Measurements from ENCODE around the gene FKTN.
"Not testable (repeated sequence)": the region's sequence is repeated elsewhere in the genome, so short reads cannot be mapped to it uniquely, and the experiment has no call there.

The FKTN gene

GRCh38 chr9:105541838-105542237, 16.1 kb upstream of the FKTN start:
- Histone ChIP-seq H3K9ac (ENCODE audit: low read depth, low read length, poor library complexity, severe bottlenecking) (no peak overlapping the region), H2AFZ (ENCODE audit: low read length) (no peak overlapping the region), H3K27me3 (ENCODE audit: insufficient read depth, low read length, poor library complexity, severe bottlenecking) (no peaks in the 10 kb centered on the region)

DNA sequence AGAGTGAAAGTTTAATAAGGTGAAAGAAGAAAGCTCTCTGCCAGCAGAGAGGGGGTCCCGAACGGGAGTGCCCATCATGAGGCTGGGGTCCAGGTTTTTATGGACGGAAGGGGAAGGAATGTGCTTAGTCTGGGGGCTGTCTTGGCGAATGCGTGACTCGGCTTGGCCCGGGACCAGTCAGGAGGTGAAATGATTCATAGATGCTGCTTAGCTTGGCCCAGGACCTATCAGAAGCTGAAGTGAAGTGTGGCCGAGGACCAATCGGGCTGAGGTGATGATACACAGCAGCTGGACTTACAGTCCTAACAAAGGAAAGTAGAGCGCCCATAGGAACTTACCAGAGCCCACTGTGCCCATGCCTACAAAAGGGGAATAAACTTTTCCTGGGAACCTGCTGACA, 3.9 kb upstream of the FKTN start:
- H3K4me3 ChIP-seq (ENCODE audit: low read length, poor library complexity, severe bottlenecking) = no peak overlapping the region
- no peaks in the 10 kb centered on the region for H3K27me3 ChIP-seq (ENCODE audit: insufficient read depth, low read length, poor library complexity, severe bottlenecking)
- no peaks in the 10 kb centered on the region for H4K20me1 ChIP-seq (ENCODE audit: insufficient read depth, low read length, poor library complexity, severe bottlenecking)
- no peak overlapping the region for H2AFZ ChIP-seq (ENCODE audit: low read length)
- peaks cover 10% of the 10 kb centered on the region for H3K79me2 ChIP-seq (ENCODE audit: insufficient read depth, low read length)
- H3K4me1 ChIP-seq (ENCODE audit: insufficient read depth, low read length, poor library complexity, severe bottlenecking) = peaks cover 4% of the 10 kb centered on the region
- TF ChIP-seq EZH2phosphoT487 (IDR thresholded peaks at IDR 0.05; ENCODE audit: borderline replicate concordance) = no peak
- TF ChIP-seq, protein P1, sequence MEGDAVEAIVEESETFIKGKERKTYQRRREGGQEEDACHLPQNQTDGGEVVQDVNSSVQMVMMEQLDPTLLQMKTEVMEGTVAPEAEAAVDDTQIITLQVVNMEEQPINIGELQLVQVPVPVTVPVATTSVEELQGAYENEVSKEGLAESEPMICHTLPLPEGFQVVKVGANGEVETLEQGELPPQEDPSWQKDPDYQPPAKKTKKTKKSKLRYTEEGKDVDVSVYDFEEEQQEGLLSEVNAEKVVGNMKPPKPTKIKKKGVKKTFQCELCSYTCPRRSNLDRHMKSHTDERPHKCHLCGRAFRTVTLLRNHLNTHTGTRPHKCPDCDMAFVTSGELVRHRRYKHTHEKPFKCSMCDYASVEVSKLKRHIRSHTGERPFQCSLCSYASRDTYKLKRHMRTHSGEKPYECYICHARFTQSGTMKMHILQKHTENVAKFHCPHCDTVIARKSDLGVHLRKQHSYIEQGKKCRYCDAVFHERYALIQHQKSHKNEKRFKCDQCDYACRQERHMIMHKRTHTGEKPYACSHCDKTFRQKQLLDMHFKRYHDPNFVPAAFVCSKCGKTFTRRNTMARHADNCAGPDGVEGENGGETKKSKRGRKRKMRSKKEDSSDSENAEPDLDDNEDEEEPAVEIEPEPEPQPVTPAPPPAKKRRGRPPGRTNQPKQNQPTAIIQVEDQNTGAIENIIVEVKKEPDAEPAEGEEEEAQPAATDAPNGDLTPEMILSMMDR (conservative IDR thresholded peaks at IDR 0.05; ENCODE audit: low read length) = no peak
- no peak overlapping the region for H3K4me2 ChIP-seq (ENCODE audit: low read depth, low read length, poor library complexity, severe bottlenecking)
- H3F3A ChIP-seq (ENCODE audit: low read depth) = no peaks in the 10 kb centered on the region
- H3K9ac ChIP-seq (ENCODE audit: low read depth, low read length, poor library complexity, severe bottlenecking) = no peak overlapping the region
- H3K36me3 ChIP-seq (ENCODE audit: insufficient read depth, low read length) = no peaks in the 10 kb centered on the region
- no peaks in the 10 kb centered on the region for H3K9me3 ChIP-seq (ENCODE audit: insufficient read depth, low read depth, low read length)
- H3K9me2 ChIP-seq (replicated peaks; ENCODE audit: low read depth, low read length) = no peaks in the 10 kb centered on the region

More at GRCh38 chr9:105541838-105542237, 16.1 kb upstream of the FKTN start:
- Histone ChIP-seq H3K9me2 (replicated peaks; ENCODE audit: low read depth, low read length) (no peaks in the 10 kb centered on the region), H3K4me2 (ENCODE audit: low read depth, low read length, poor library complexity, severe bottlenecking) (no peak overlapping the region), H3K4me1 (ENCODE audit: insufficient read depth, low read length, poor library complexity, severe bottlenecking) (peaks cover 3% of the 10 kb centered on the region), H3F3A (ENCODE audit: low read depth) (no peaks in the 10 kb centered on the region), H4K20me1 (ENCODE audit: insufficient read depth, low read length, poor library complexity, severe bottlenecking) (no peaks in the 10 kb centered on the region), H3K4me3 (ENCODE audit: low read length, poor library complexity, severe bottlenecking) (no peak overlapping the region), H3K79me2 (ENCODE audit: insufficient read depth, low read length) (no peaks in the 10 kb centered on the region), H3K9me3 (ENCODE audit: insufficient read depth, low read depth, low read length) (no peaks in the 10 kb centered on the region), H3K36me3 (ENCODE audit: insufficient read depth, low read length) (no peaks in the 10 kb centered on the region)
- TF ChIP-seq, protein P1 (conservative IDR thresholded peaks at IDR 0.05; ENCODE audit: low read length) = no peak
- TF ChIP-seq EZH2phosphoT487 (IDR thresholded peaks at IDR 0.05; ENCODE audit: borderline replicate concordance) = no peak

GRCh38 chr9:105572455-105572854, 14.5 kb downstream of the FKTN start:
- Histone ChIP-seq H3K4me3 (ENCODE audit: low read length, poor library complexity, severe bottlenecking) (no peak overlapping the region), H3K4me2 (ENCODE audit: low read depth, low read length, poor library complexity, severe bottlenecking) (no peak overlapping the region), H3F3A (ENCODE audit: low read depth) (no peaks in the 10 kb centered on the region), H3K4me1 (ENCODE audit: insufficient read depth, low read length, poor library complexity, severe bottlenecking) (no peaks in the 10 kb centered on the region), H3K79me2 (ENCODE audit: insufficient read depth, low read length) (no peaks in the 10 kb centered on the region), H3K9me2 (replicated peaks; ENCODE audit: low read depth, low read length) (no peaks in the 10 kb centered on the region), H3K9ac (ENCODE audit: low read depth, low read length, poor library complexity, severe bottlenecking) (no peak overlapping the region), H3K27me3 (ENCODE audit: insufficient read depth, low read length, poor library complexity, severe bottlenecking) (no peaks in the 10 kb centered on the region), H3K36me3 (ENCODE audit: insufficient read depth, low read length) (no peaks in the 10 kb centered on the region), H3K9me3 (ENCODE audit: insufficient read depth, low read depth, low read length) (no peaks in the 10 kb centered on the region), H4K20me1 (ENCODE audit: insufficient read depth, low read length, poor library complexity, severe bottlenecking) (no peaks in the 10 kb centered on the region), H2AFZ (ENCODE audit: low read length) (no peak overlapping the region)
- TF ChIP-seq, protein P1 (conservative IDR thresholded peaks at IDR 0.05; ENCODE audit: low read length) = no peak
- TF ChIP-seq EZH2phosphoT487 (IDR thresholded peaks at IDR 0.05; ENCODE audit: borderline replicate concordance) = no peak

DNA sequence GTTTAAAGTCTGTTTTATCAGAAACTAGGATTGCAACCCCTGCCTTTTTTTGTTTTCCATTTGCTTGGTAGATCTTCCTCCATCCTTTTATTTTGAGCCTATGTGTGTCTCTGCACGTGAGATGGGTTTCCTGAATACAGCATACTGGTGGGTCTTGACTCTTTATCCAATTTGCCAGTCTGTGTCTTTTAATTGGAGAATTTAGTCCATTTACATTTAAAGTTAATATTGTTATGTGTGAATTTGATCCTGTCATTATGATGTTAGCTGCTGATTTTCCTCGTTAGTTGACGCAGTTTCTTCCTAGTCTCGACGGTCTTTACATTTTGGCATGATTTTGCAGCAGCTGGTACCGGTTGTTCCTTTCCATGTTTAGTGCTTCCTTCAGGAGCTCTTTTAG, 22.0 kb downstream of the FKTN start:
- not testable (repeated sequence) for H3K4me3 ChIP-seq (ENCODE audit: low read length, poor library complexity, severe bottlenecking); H4K20me1 ChIP-seq (ENCODE audit: insufficient read depth, low read length, poor library complexity, severe bottlenecking); H3K36me3 ChIP-seq (ENCODE audit: insufficient read depth, low read length); H3K9me3 ChIP-seq (ENCODE audit: insufficient read depth, low read depth, low read length); H3F3A ChIP-seq (ENCODE audit: low read depth); H3K9me2 ChIP-seq (replicated peaks; ENCODE audit: low read depth, low read length); H3K9ac ChIP-seq (ENCODE audit: low read depth, low read length, poor library complexity, severe bottlenecking); H3K79me2 ChIP-seq (ENCODE audit: insufficient read depth, low read length); H3K4me1 ChIP-seq (ENCODE audit: insufficient read depth, low read length, poor library complexity, severe bottlenecking); H3K4me2 ChIP-seq (ENCODE audit: low read depth, low read length, poor library complexity, severe bottlenecking); H3K27me3 ChIP-seq (ENCODE audit: insufficient read depth, low read length, poor library complexity, severe bottlenecking); H2AFZ ChIP-seq (ENCODE audit: low read length)

DNA sequence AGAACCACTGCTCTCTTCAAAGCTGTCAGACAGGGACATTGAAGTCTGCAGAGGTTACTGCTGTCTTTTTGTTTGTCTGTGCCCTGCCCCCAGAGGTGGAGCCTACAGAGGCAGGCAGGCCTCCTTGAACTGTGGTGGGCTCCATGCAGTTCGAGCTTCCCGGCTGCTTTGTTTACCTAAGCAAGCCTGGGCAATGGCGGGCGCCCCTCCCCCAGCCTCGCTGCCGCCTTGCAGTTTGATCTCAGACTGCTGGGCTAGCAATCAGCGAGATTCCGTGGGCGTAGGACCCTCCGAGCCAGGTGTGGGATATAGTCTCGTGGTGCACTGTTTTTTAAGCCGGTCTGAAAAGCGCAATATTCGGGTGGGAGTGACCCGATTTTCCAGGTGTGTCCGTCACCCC, 23.6 kb downstream of the FKTN start:
- not testable (repeated sequence) for H3K4me3 ChIP-seq (ENCODE audit: low read length, poor library complexity, severe bottlenecking); H4K20me1 ChIP-seq (ENCODE audit: insufficient read depth, low read length, poor library complexity, severe bottlenecking); H3F3A ChIP-seq (ENCODE audit: low read depth); H3K36me3 ChIP-seq (ENCODE audit: insufficient read depth, low read length); H3K27me3 ChIP-seq (ENCODE audit: insufficient read depth, low read length, poor library complexity, severe bottlenecking); H3K9me2 ChIP-seq (replicated peaks; ENCODE audit: low read depth, low read length); H3K9ac ChIP-seq (ENCODE audit: low read depth, low read length, poor library complexity, severe bottlenecking); H3K79me2 ChIP-seq (ENCODE audit: insufficient read depth, low read length); H3K9me3 ChIP-seq (ENCODE audit: insufficient read depth, low read depth, low read length); H3K4me1 ChIP-seq (ENCODE audit: insufficient read depth, low read length, poor library complexity, severe bottlenecking); H2AFZ ChIP-seq (ENCODE audit: low read length); H3K4me2 ChIP-seq (ENCODE audit: low read depth, low read length, poor library complexity, severe bottlenecking)

All from Loucy (cell line).